H9 (cell line): ENCODE data around the gene CHI3L2. TPM values are rescaled to one million over a fixed set of nuclear protein-coding genes. Genes with fewer than 3 reads are reported as not detected.

Source experiments
- DNase-seq: peaks from one replicate; pipeline ENCODE4 v3.0.0-alpha.2; 2017
- H2AFZ ChIP-seq: one replicate; pipeline ENCODE4 v1.6.1; 2013; ENCODE audit warnings: mild to moderate bottlenecking, low read length, control low read depth, moderate library complexity
- H2AK5ac ChIP-seq: 2 replicates; pipeline ENCODE4 v1.6.1; 2013; ENCODE audit warnings: low read length, control low read depth, mixed read lengths; ENCODE audit not compliant: insufficient read length
- H2BK120ac ChIP-seq: one replicate; pipeline ENCODE4 v1.6.1; 2013; ENCODE audit warnings: low read depth, mild to moderate bottlenecking, low read length, control low read depth, inconsistent platforms; ENCODE audit not compliant: poor library complexity, severe bottlenecking
- H2BK12ac ChIP-seq: 2 replicates; pipeline ENCODE4 v1.6.1; 2013; ENCODE audit warnings: low read length, control low read depth, mixed read lengths, low read depth; ENCODE audit not compliant: insufficient read length
- H2BK15ac ChIP-seq: 2 replicates; pipeline ENCODE4 v1.6.1; 2013; ENCODE audit warnings: low read depth, low read length, control low read depth
- H2BK20ac ChIP-seq: one replicate; pipeline ENCODE4 v1.6.1; 2013; ENCODE audit warnings: low read depth, mild to moderate bottlenecking, low read length, control low read depth, inconsistent platforms; ENCODE audit not compliant: poor library complexity, severe bottlenecking
- H2BK5ac ChIP-seq: 2 replicates; pipeline ENCODE4 v1.6.1; 2013; ENCODE audit warnings: low read length, control low read depth, mixed read lengths; ENCODE audit not compliant: insufficient read length
- H3K14ac ChIP-seq: 2 replicates; pipeline ENCODE4 v1.6.1; 2013; ENCODE audit warnings: low read length, control low read depth; ENCODE audit not compliant: insufficient read depth
- H3K18ac ChIP-seq: 2 replicates; pipeline ENCODE4 v1.6.1; 2013; ENCODE audit warnings: low read depth, mild to moderate bottlenecking, mixed read lengths, low read length, control low read depth; ENCODE audit not compliant: insufficient read length
- H3K23ac ChIP-seq: 2 replicates; pipeline ENCODE4 v1.6.1; 2013; ENCODE audit warnings: low read length, control low read depth, mixed read lengths, low read depth; ENCODE audit not compliant: insufficient read length
- H3K23me2 ChIP-seq: 2 replicates; pipeline ENCODE4 v1.6.1; 2013; ENCODE audit warnings: low read depth, mild to moderate bottlenecking, mixed read lengths, low read length, control low read depth; ENCODE audit not compliant: insufficient read length, poor library complexity, severe bottlenecking
- H3K27ac ChIP-seq: 2 replicates; pipeline ENCODE4 v1.5.1; 2013; ENCODE audit warnings: low read length, control low read depth, mixed read lengths, low read depth; ENCODE audit not compliant: insufficient read length
- H3K27me3 ChIP-seq: 2 replicates; pipeline ENCODE4 v1.6.1; 2013; ENCODE audit warnings: low read length, control low read depth, inconsistent platforms; ENCODE audit not compliant: insufficient read depth
- H3K4ac ChIP-seq: 2 replicates; pipeline ENCODE4 v1.6.1; 2013; ENCODE audit warnings: low read depth, mild to moderate bottlenecking, control low read depth, inconsistent platforms, low read length, moderate library complexity
- H3K4me1 ChIP-seq: 2 replicates; pipeline ENCODE4 v1.6.1; 2013; ENCODE audit warnings: low read length, control low read depth, inconsistent platforms; ENCODE audit not compliant: insufficient read depth
- H3K4me2 ChIP-seq: 2 replicates; pipeline ENCODE4 v1.6.1; 2013; ENCODE audit warnings: low read length, control low read depth, mixed read lengths; ENCODE audit not compliant: insufficient read length, insufficient read depth
- H3K56ac ChIP-seq: 2 replicates; pipeline ENCODE4 v1.6.1; 2013; ENCODE audit warnings: low read depth, mild to moderate bottlenecking, mixed read lengths, low read length, control low read depth; ENCODE audit not compliant: insufficient read length
- H3K79me1 ChIP-seq: 2 replicates; pipeline ENCODE4 v1.6.1; 2013; ENCODE audit warnings: low read depth, mild to moderate bottlenecking, moderate library complexity, low read length, control low read depth, inconsistent platforms; ENCODE audit not compliant: insufficient read depth, poor library complexity, severe bottlenecking
- H3K79me2 ChIP-seq: 2 replicates; pipeline ENCODE4 v1.6.1; 2013; ENCODE audit warnings: low read length, control low read depth, inconsistent platforms; ENCODE audit not compliant: insufficient read depth
- H3K9ac ChIP-seq: 2 replicates; pipeline ENCODE4 v1.6.1; 2013; ENCODE audit warnings: low read length, control low read depth, mixed read lengths; ENCODE audit not compliant: insufficient read length; ENCODE audit errors: extremely low read depth
- H3K9me3 ChIP-seq: one replicate; pipeline ENCODE4 v1.6.1; 2013; ENCODE audit warnings: low read depth, low read length, inconsistent platforms; ENCODE audit not compliant: control insufficient read depth
- H3T11ph ChIP-seq: one replicate; pipeline ENCODE4 v1.6.1; 2013; ENCODE audit warnings: mild to moderate bottlenecking, low read length, control low read depth, inconsistent platforms
- H4K20me1 ChIP-seq: one replicate; pipeline ENCODE4 v1.6.1; 2013; ENCODE audit not compliant: control insufficient read depth, insufficient read length, insufficient read depth
- H4K5ac ChIP-seq: 2 replicates; pipeline ENCODE4 v1.6.1; 2013; ENCODE audit warnings: low read depth, mild to moderate bottlenecking, mixed read lengths, low read length, control low read depth; ENCODE audit not compliant: insufficient read length
- H4K8ac ChIP-seq: replicated peaks from 2 replicates; pipeline ENCODE4 v1.6.1; 2013; ENCODE audit warnings: low read length, control low read depth, mixed read lengths, low read depth; ENCODE audit not compliant: insufficient read length
- H4K91ac ChIP-seq: 2 replicates; pipeline ENCODE4 v1.6.1; 2013; ENCODE audit warnings: low read depth, mild to moderate bottlenecking, moderate library complexity, mixed read lengths, low read length, control low read depth; ENCODE audit not compliant: insufficient read length
- H3K27ac Mint-ChIP-seq, 3 experiments: 2 replicates in 2 of 3; 3 replicates in 1 of 3; pipeline ENCODE4 v1.8.0; 2020 to 2021; ENCODE audit warnings: mixed read lengths in 3 of 3, mild to moderate bottlenecking in 1 of 3, moderate library complexity in 1 of 3
- H3K27me3 Mint-ChIP-seq: 2 replicates; pipeline ENCODE4 v1.8.0; 2021; ENCODE audit warnings: low read depth, mild to moderate bottlenecking, moderate library complexity, mixed read lengths
- H3K36me3 Mint-ChIP-seq, 3 experiments: 2 replicates in 2 of 3; 3 replicates in 1 of 3; pipeline ENCODE4 v1.8.0; 2020 to 2021; ENCODE audit warnings: low read depth in 3 of 3, mixed read lengths in 3 of 3; ENCODE audit not compliant: insufficient read depth in 1 of 3
- H3K4me1 Mint-ChIP-seq, 2 experiments: 2 replicates each; pipeline ENCODE4 v1.8.0; 2020; ENCODE audit warnings: mixed read lengths in 2 of 2
- H3K4me3 Mint-ChIP-seq, 2 experiments: 2 replicates in 1 of 2; 3 replicates in 1 of 2; pipeline ENCODE4 v1.8.0; 2020 to 2021; ENCODE audit warnings: mild to moderate bottlenecking in 2 of 2, mixed read lengths in 2 of 2, moderate library complexity in 1 of 2
- H3K9me3 Mint-ChIP-seq, 2 experiments: 2 replicates in 1 of 2; 3 replicates in 1 of 2; pipeline ENCODE4 v1.8.0; 2020; ENCODE audit warnings: mild to moderate bottlenecking in 2 of 2, mixed read lengths in 2 of 2, moderate library complexity in 1 of 2
- WGBS: extraction: QIAGEN DNeasy Blood & Tissue Kit; methylation state at CpG from one replicate; pipeline ENCODE4 v1.1.7; 2013; ENCODE audit warnings: missing lambda C conversion rate, low lambda C conversion rate, mixed read lengths; ENCODE audit not compliant: insufficient read length; ENCODE audit errors: extremely low coverage; 5-methylcytosine and 5-hydroxymethylcytosine counted together
- long read RNA-seq: library from polyadenylated mRNA; unstranded; transcript quantifications from one replicate; pipeline ENCODE4 v2.0.0, GENCODE V29; 2020
- total RNA-seq: library from RNA; stranded (reverse); gene quantifications from 2 replicates; pipeline ENCODE4 v1.2.1, GENCODE V29; 2021
- TF ChIP-seq, protein P1 (sequence below): fragments of 200-600 bp; sonication (generic); conservative IDR thresholded peaks from 3 replicates; pipeline ENCODE4 v1.8.0; 2021; ENCODE audit warnings: antibody characterized with exemption, mild to moderate bottlenecking

The CHI3L2 gene
- total RNA-seq: not detected in 2 replicates
- long read RNA-seq: 0 reads

GRCh38 chr1:111227434-111227833 lies at the start of gene CHI3L2:
CHI3L2 (plus strand) TSS chr1:111227713; CDS start chr1:111227730, 17 bp downstream.
- Mint-ChIP-seq H3K36me3 (no peaks in the 10 kb centered on the region; a peak in 1 of 7 replicates), H3K4me1 (peaks cover 24 to 30% of the 10 kb centered on the region in 2 experiments), H3K4me3 (no peak within 1 kb of the TSS), H3K9me3 (no peaks in the 10 kb centered on the region), H3K27ac (no peak within 1 kb of the TSS), H3K27me3 (peaks cover 18% of the 10 kb centered on the region)
- Histone ChIP-seq H2BK12ac (no peak within 1 kb of the TSS), H2BK120ac (no peak within 1 kb of the TSS), H3K23ac (no peak within 1 kb of the TSS), H2BK5ac (no peak within 1 kb of the TSS), H4K20me1 (no peaks in the 10 kb centered on the region), H3K4ac (no peak within 1 kb of the TSS), H3K14ac (no peak within 1 kb of the TSS), H3K18ac (no peak within 1 kb of the TSS), H3K4me1 (peaks cover 2% of the 10 kb centered on the region), H3K4me2 (no peak within 1 kb of the TSS), H3K23me2 (no peaks in the 10 kb centered on the region), H4K91ac (no peak within 1 kb of the TSS), H2BK20ac (no peak within 1 kb of the TSS), H3K27ac (no peak within 1 kb of the TSS), H4K5ac (no peak within 1 kb of the TSS), H4K8ac (no peak within 1 kb of the TSS), H3K9ac (no peak within 1 kb of the TSS), H3K56ac (no peak within 1 kb of the TSS), H3K79me1 (no peaks in the 10 kb centered on the region), H2AFZ (no peak within 1 kb of the TSS), H3T11ph (no peak within 1 kb of the TSS), H3K79me2 (no peaks in the 10 kb centered on the region), H3K27me3 (no peaks in the 10 kb centered on the region), H3K9me3 (no peaks in the 10 kb centered on the region), H2AK5ac (no peak within 1 kb of the TSS), H2BK15ac (no peak within 1 kb of the TSS)
- TF ChIP-seq, protein P1, sequence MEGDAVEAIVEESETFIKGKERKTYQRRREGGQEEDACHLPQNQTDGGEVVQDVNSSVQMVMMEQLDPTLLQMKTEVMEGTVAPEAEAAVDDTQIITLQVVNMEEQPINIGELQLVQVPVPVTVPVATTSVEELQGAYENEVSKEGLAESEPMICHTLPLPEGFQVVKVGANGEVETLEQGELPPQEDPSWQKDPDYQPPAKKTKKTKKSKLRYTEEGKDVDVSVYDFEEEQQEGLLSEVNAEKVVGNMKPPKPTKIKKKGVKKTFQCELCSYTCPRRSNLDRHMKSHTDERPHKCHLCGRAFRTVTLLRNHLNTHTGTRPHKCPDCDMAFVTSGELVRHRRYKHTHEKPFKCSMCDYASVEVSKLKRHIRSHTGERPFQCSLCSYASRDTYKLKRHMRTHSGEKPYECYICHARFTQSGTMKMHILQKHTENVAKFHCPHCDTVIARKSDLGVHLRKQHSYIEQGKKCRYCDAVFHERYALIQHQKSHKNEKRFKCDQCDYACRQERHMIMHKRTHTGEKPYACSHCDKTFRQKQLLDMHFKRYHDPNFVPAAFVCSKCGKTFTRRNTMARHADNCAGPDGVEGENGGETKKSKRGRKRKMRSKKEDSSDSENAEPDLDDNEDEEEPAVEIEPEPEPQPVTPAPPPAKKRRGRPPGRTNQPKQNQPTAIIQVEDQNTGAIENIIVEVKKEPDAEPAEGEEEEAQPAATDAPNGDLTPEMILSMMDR: no peak
- no CpG with 5 or more reads among the region's 3 CpGs for WGBS
- DNase-seq: no peak
